ENCODE measurements around the gene NR2C2. TPM values are rescaled to one million over a fixed set of nuclear protein-coding genes. Genes with fewer than 3 reads are reported as not detected.

The NR2C2 gene
- total and polyA plus RNA-seq, 2 of the 13 experiments (the other 11 are each of a cell fraction or from before 2014, with no cell fraction given), result 7.8 to 11.8 TPM

DNA sequence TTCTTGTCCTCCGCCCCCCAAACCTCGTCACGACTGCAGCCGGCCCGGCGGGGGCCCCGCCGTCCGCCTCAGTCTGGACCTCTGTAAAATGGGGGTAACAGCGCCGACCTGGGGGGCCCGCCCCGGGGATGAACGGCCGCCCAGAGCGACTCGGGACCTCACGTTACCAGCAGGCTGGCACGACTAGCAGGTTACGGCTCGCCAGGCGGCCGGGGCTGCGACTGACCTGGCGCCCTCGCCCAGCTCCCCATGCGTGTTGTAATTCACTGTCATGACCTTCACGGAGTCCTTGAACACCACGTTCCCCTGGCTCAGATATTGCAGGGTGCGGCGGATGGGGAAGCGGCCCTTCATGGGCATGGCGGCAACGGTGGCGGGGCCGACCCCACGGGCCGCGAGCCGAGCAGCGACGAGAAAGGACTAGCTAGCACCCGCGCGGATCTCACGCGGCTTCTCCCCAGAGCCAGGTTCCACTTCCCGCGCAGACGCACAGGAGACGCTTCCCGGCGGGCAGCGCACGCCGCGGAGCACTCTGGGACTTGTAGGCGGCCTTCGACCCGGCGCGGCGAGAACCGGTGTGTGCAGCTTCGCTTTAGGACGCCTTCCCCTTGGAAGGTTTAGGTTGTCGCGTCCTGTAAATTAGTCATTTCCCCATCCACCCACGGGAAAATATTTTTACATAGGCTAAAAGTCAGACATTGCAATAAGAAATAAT is 117.6 kb downstream of the NR2C2 start, which contains the start of gene MRPS25 (continued):
- TF ChIP-seq, protein P1, sequence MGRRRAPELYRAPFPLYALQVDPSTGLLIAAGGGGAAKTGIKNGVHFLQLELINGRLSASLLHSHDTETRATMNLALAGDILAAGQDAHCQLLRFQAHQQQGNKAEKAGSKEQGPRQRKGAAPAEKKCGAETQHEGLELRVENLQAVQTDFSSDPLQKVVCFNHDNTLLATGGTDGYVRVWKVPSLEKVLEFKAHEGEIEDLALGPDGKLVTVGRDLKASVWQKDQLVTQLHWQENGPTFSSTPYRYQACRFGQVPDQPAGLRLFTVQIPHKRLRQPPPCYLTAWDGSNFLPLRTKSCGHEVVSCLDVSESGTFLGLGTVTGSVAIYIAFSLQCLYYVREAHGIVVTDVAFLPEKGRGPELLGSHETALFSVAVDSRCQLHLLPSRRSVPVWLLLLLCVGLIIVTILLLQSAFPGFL (CRISPR knock-in tag; IDR thresholded peaks at IDR 0.05), result no peak
- TF ChIP-seq ZBTB21 (CRISPR knock-in tag; IDR thresholded peaks at IDR 0.05) (no peak), U2AF2 (IDR thresholded peaks at IDR 0.05; ENCODE audit: low read depth, low read length) (no peak), ZNF234 (CRISPR knock-in tag; conservative IDR thresholded peaks at IDR 0.05) (no peak), REXO4 (CRISPR knock-in tag; IDR thresholded peaks at IDR 0.05; ENCODE audit: borderline replicate concordance) (no peak), ZKSCAN8 (CRISPR knock-in tag; IDR thresholded peaks at IDR 0.05; ENCODE audit: borderline replicate concordance) (0 out of 2 replicates have a peak, but pooled peaks have one; percentile 31), PPARG (CRISPR knock-in tag; conservative IDR thresholded peaks at IDR 0.05) (0 out of 2 replicates have a peak, but pooled peaks have one; percentile 37), ZNF451 (CRISPR knock-in tag; IDR thresholded peaks at IDR 0.05) (0 out of 2 replicates have a peak, but pooled peaks have one; percentile 37), MXD4 (CRISPR knock-in tag; IDR thresholded peaks at IDR 0.05) (peak; percentile 94), RAD21 (CRISPR knock-in tag; IDR thresholded peaks at IDR 0.05) (no peak), ZMYM3 (CRISPR knock-in tag; IDR thresholded peaks at IDR 0.05) (peak; percentile 73), ZNF501 (CRISPR knock-in tag; IDR thresholded peaks at IDR 0.05) (peak; percentile 89), MTF1 (CRISPR knock-in tag; IDR thresholded peaks at IDR 0.05) (no peak), KMT2A (CRISPR knock-in tag; IDR thresholded peaks at IDR 0.05) (peak; percentile 84; the same call in 1 of the 2 replicates), ZNF749 (CRISPR knock-in tag; IDR thresholded peaks at IDR 0.05; ENCODE audit: borderline replicate concordance) (no peak), HNRNPH1 (optimal IDR thresholded peaks at IDR 0.05; ENCODE audit: low read depth, low read length) (no peak)
- TF ChIP-seq, protein P2, sequence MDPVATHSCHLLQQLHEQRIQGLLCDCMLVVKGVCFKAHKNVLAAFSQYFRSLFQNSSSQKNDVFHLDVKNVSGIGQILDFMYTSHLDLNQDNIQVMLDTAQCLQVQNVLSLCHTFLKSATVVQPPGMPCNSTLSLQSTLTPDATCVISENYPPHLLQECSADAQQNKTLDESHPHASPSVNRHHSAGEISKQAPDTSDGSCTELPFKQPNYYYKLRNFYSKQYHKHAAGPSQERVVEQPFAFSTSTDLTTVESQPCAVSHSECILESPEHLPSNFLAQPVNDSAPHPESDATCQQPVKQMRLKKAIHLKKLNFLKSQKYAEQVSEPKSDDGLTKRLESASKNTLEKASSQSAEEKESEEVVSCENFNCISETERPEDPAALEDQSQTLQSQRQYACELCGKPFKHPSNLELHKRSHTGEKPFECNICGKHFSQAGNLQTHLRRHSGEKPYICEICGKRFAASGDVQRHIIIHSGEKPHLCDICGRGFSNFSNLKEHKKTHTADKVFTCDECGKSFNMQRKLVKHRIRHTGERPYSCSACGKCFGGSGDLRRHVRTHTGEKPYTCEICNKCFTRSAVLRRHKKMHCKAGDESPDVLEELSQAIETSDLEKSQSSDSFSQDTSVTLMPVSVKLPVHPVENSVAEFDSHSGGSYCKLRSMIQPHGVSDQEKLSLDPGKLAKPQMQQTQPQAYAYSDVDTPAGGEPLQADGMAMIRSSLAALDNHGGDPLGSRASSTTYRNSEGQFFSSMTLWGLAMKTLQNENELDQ (CRISPR knock-in tag; IDR thresholded peaks at IDR 0.05; ENCODE audit: borderline replicate concordance), result peak; percentile 16; the same call in 1 of the 2 replicates
- TF ChIP-seq, protein P3, sequence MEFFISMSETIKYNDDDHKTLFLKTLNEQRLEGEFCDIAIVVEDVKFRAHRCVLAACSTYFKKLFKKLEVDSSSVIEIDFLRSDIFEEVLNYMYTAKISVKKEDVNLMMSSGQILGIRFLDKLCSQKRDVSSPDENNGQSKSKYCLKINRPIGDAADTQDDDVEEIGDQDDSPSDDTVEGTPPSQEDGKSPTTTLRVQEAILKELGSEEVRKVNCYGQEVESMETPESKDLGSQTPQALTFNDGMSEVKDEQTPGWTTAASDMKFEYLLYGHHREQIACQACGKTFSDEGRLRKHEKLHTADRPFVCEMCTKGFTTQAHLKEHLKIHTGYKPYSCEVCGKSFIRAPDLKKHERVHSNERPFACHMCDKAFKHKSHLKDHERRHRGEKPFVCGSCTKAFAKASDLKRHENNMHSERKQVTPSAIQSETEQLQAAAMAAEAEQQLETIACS (CRISPR knock-in tag; IDR thresholded peaks at IDR 0.05), result peak; percentile 36; the same call in 1 of the 2 replicates
- TF ChIP-seq, protein P4, sequence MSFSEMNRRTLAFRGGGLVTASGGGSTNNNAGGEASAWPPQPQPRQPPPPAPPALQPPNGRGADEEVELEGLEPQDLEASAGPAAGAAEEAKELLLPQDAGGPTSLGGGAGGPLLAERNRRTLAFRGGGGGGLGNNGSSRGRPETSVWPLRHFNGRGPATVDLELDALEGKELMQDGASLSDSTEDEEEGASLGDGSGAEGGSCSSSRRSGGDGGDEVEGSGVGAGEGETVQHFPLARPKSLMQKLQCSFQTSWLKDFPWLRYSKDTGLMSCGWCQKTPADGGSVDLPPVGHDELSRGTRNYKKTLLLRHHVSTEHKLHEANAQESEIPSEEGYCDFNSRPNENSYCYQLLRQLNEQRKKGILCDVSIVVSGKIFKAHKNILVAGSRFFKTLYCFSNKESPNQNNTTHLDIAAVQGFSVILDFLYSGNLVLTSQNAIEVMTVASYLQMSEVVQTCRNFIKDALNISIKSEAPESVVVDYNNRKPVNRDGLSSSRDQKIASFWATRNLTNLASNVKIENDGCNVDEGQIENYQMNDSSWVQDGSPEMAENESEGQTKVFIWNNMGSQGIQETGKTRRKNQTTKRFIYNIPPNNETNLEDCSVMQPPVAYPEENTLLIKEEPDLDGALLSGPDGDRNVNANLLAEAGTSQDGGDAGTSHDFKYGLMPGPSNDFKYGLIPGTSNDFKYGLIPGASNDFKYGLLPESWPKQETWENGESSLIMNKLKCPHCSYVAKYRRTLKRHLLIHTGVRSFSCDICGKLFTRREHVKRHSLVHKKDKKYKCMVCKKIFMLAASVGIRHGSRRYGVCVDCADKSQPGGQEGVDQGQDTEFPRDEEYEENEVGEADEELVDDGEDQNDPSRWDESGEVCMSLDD (CRISPR knock-in tag; IDR thresholded peaks at IDR 0.05; ENCODE audit: borderline replicate concordance), result 0 out of 2 replicates have a peak, but pooled peaks have one; percentile 16
